Small intestine (tissue), 7 donors: Measurements from ENCODE around the gene ITCH. TPM values are rescaled to one million over a fixed set of nuclear protein-coding genes. Genes with fewer than 3 reads are reported as not detected.

Experiments
- DNase-seq, 2 donors: peaks; one replicate each; pipeline versions ENCODE4 v3.0.0 to v3.0.0-alpha.2; 2013
- FAIRE-seq: peaks from 2 replicates; lab custom pipeline; 2012; peaks lifted over from hg19 to GRCh38; lab: Jason Lieb, UNC
- H3K27ac ChIP-seq, 3 donors: one replicate each; pipeline ENCODE4 v1.5.1; 2013; ENCODE audit warnings: low read length in 2 of 3, mild to moderate bottlenecking in 2 of 3, control low read depth in 1 of 3, inconsistent platforms in 1 of 3, low read depth in 1 of 3, moderate library complexity in 1 of 3
- H3K27me3 ChIP-seq, 3 donors: one replicate each; pipeline ENCODE4 v1.6.1; 2013; ENCODE audit warnings: low read length in 3 of 3, inconsistent platforms in 1 of 3; ENCODE audit not compliant: control insufficient read depth in 3 of 3, insufficient read depth in 3 of 3
- H3K36me3 ChIP-seq, 3 donors: one replicate each; pipeline ENCODE4 v1.6.1; 2013; ENCODE audit warnings: low read length in 3 of 3, inconsistent platforms in 1 of 3, low read depth in 1 of 3, mild to moderate bottlenecking in 1 of 3, moderate library complexity in 1 of 3; ENCODE audit not compliant: control insufficient read depth in 3 of 3, insufficient read depth in 2 of 3
- H3K4me1 ChIP-seq, 3 donors: one replicate each; pipeline ENCODE4 v1.6.1; 2013; ENCODE audit warnings: low read length in 2 of 3, inconsistent platforms in 1 of 3, low read depth in 1 of 3, mild to moderate bottlenecking in 1 of 3, moderate library complexity in 1 of 3; ENCODE audit not compliant: control insufficient read depth in 3 of 3, insufficient read depth in 2 of 3
- H3K4me3 ChIP-seq, 3 donors: one replicate each; pipeline ENCODE4 v1.5.1; 2013; ENCODE audit warnings: low read length in 3 of 3, control low read depth in 1 of 3, inconsistent platforms in 1 of 3, low read depth in 1 of 3, mild to moderate bottlenecking in 1 of 3, moderate library complexity in 1 of 3
- H3K9me3 ChIP-seq, 2 donors: one replicate each; pipeline ENCODE4 v1.6.1; 2013; ENCODE audit warnings: low read depth in 1 of 2, low read length in 1 of 2; ENCODE audit not compliant: control insufficient read depth in 2 of 2, insufficient read depth in 1 of 2
- WGBS, 3 donors: extraction: QIAGEN DNeasy Blood & Tissue Kit; methylation state at CpG; one replicate each; pipeline ENCODE4 v1.1.7; 2013; 5-methylcytosine and 5-hydroxymethylcytosine counted together
- polyA plus RNA-seq, 4 donors: library from polyadenylated mRNA; stranded (reverse) in 3 of 4; unstranded in 1 of 4; fragments of 200-250 nt in 3 of 4; fragments of 120-200 nt in 1 of 4; gene quantifications; one replicate each; pipeline versions ENCODE4 v1.2.1 to v1.2.3, GENCODE V29; 2013
- donor health status: healthy with polysubstance abuse.
- donor health status: control.
- donor health status: control.
- donor health status: Bipolar disorder and iron deficiency.
- donor health status: healthy.

ITCH gene
- polyA plus RNA-seq, 4 donors: 12.0 to 35.1 (median 16.7) TPM

- H3K4me1 ChIP-seq: peaks cover 0 to 3% (median 0%) of the 10 kb centered on the region in 3 donors
- DNase-seq (no peak), FAIRE-seq (no peak)
- WGBS, 3 donors: 90 to 97% (median 93%) methylated on average over 7 of the region's 7 CpGs
- no peak overlapping the region for H3K4me3 ChIP-seq
- no peaks in the 10 kb centered on the region for H3K9me3 ChIP-seq
- no peaks in the 10 kb centered on the region for H3K27me3 ChIP-seq
- H3K36me3 ChIP-seq: peaks cover 9 to 95% (median 18%) of the 10 kb centered on the region in 3 donors
- H3K27ac ChIP-seq: no peak overlapping the region
Measured at GRCh38 chr20:34532756-34533155, 169.7 kb downstream of the ITCH start.

- Histone ChIP-seq H3K9me3 (no peaks in the 10 kb centered on the region), H3K27me3 (no peaks in the 10 kb centered on the region), H3K27ac (no peak overlapping the region), H3K36me3 (peaks cover 11 to 95% (median 18%) of the 10 kb centered on the region in 3 donors), H3K4me1 (peaks cover 0 to 3% (median 0%) of the 10 kb centered on the region in 3 donors), H3K4me3 (no peak overlapping the region)
- WGBS, 3 donors: 91 to 95% (median 92%) methylated on average over 14 to 15 of the region's 15 CpGs
- no peak for FAIRE-seq
- DNase-seq: no peak
Measured at GRCh38 chr20:34534391-34535165, 171.5 kb downstream of the ITCH start.

GRCh38 chr20:34535301-34535840 lies 172.3 kb downstream of the ITCH start:
- DNase-seq: no peak

DNA sequence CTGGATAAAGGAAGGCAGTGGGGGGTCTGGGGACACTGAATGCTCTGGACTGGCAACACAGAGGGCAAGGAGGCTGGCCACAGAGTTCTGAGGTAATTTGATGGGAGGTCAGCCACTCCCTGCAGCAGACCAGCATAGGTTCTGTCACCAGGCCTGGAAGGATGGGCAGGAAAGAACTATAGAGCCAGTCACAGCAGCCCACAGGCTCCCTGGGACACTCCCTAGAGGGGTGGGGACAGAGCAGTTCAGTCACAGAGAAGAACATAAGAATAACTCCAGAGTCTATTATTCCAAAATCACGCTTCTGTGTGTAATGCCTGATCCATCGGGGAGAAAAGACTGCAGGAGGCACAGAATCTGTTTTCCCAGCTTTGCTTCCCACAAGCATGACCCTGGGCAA lies 172.8 kb downstream of the ITCH start:
- no peak overlapping the region for H3K27ac ChIP-seq
- peaks cover 15 to 94% (median 16%) of the 10 kb centered on the region in 3 donors for H3K36me3 ChIP-seq
- no peak for DNase-seq
- H3K4me3 ChIP-seq: no peak overlapping the region
- FAIRE-seq: no peak
- H3K4me1 ChIP-seq: peaks cover 0 to under 1% (median 0%) of the 10 kb centered on the region in 3 donors
- no peaks in the 10 kb centered on the region for H3K9me3 ChIP-seq
- WGBS, 3 donors: 94 to 96% (median 94%) methylated on average over 2 of the region's 2 CpGs
- H3K27me3 ChIP-seq: no peaks in the 10 kb centered on the region

More at GRCh38 chr20:34535301-34535840, 172.3 kb downstream of the ITCH start:
- peaks cover 13 to 94% (median 15%) of the 10 kb centered on the region in 3 donors for H3K36me3 ChIP-seq
- H3K9me3 ChIP-seq: no peaks in the 10 kb centered on the region
- 94 to 96% (median 95%) methylated on average over 15 of the region's 15 CpGs for WGBS, 3 donors
- no peak for FAIRE-seq
- H3K27me3 ChIP-seq: no peaks in the 10 kb centered on the region
- no peak overlapping the region for H3K27ac ChIP-seq
- H3K4me1 ChIP-seq: peaks cover 0 to 3% (median 0%) of the 10 kb centered on the region in 3 donors
- H3K4me3 ChIP-seq: no peak overlapping the region

GRCh38 chr20:34536798-34537394 lies 173.8 kb downstream of the ITCH start:
- H3K4me1 ChIP-seq: no peaks in the 10 kb centered on the region
- no peaks in the 10 kb centered on the region for H3K27me3 ChIP-seq
- no peaks in the 10 kb centered on the region for H3K9me3 ChIP-seq
- no peak overlapping the region for H3K27ac ChIP-seq
- 72 to 85% (median 83%) methylated on average over 10 of the region's 10 CpGs for WGBS, 3 donors
- no peak overlapping the region for H3K4me3 ChIP-seq
- DNase-seq (peak in 1 of 2 donors; percentile 53), FAIRE-seq (no peak)
- peaks cover 17 to 95% (median 21%) of the 10 kb centered on the region in 3 donors for H3K36me3 ChIP-seq

DNA sequence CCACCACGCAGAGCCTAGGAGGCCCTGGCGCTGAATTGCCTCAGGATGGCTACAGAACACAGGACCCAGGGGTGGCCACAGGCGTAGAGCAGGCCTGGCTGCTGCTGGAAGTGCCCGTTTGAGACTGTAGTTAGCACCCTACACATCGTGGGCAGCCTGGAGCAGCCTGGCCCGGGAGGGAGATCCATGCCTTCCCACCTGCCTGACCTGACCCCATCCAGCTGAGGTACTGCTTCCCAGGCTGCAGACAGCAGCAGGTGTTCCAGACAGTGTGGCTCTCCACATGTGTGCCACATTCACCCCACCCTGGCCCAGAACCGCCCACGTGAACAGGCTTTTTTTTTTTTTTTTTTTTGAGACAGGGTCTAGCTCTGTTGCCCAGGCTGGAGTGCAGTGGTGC lies 174.6 kb downstream of the ITCH start:
- H3K9me3 ChIP-seq: no peaks in the 10 kb centered on the region
- WGBS, 3 donors: 74 to 89% (median 82%) methylated on average over 7 to 8 of the region's 8 CpGs
- H3K27ac ChIP-seq: no peak overlapping the region
- no peak overlapping the region for H3K4me3 ChIP-seq
- H3K27me3 ChIP-seq: no peaks in the 10 kb centered on the region
- FAIRE-seq: no peak
- DNase-seq: no peak
- peaks cover 14 to 95% (median 23%) of the 10 kb centered on the region in 3 donors for H3K36me3 ChIP-seq
- no peaks in the 10 kb centered on the region for H3K4me1 ChIP-seq

GRCh38 chr20:34538671-34539123 lies 175.6 kb downstream of the ITCH start:
- no peaks in the 10 kb centered on the region for H3K4me1 ChIP-seq
- FAIRE-seq: no peak
- no peak overlapping the region for H3K27ac ChIP-seq
- no peaks in the 10 kb centered on the region for H3K9me3 ChIP-seq
- peaks cover 14 to 84% (median 19%) of the 10 kb centered on the region in 3 donors for H3K36me3 ChIP-seq
- H3K4me3 ChIP-seq: no peak overlapping the region
- 25 to 48% (median 42%) methylated on average over 5 of the region's 5 CpGs for WGBS, 3 donors
- peak; percentile 45 to 61 for DNase-seq
- H3K27me3 ChIP-seq: no peaks in the 10 kb centered on the region

DNA sequence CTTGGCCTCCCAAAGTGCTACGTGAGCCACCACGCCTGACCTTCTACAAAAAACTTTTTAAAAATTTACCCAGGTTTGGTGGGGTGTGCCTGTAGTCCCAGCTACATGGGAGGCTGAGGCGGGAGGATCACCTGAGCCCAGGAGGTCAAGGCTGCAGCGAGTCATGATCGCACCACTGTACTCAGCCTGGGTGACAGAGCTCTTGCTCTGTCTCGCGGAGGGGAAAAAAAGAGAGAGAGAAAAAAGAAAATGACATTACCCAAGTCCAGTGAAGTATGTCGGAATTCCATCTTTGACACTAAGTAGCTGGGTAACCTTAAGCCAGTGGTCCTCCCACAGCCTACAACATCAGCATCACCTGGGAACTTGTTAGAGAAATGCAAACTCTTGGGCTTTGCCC lies 176.7 kb downstream of the ITCH start:
- no peak for DNase-seq
- H3K27ac ChIP-seq: no peak overlapping the region
- no peak overlapping the region for H3K4me3 ChIP-seq

More for the DNA sequence above, 176.7 kb downstream of the ITCH start:
- no peaks in the 10 kb centered on the region for H3K27me3 ChIP-seq
- H3K4me1 ChIP-seq: peaks cover 0 to 4% (median 0%) of the 10 kb centered on the region in 3 donors
- no peak for FAIRE-seq
- H3K9me3 ChIP-seq: no peaks in the 10 kb centered on the region
- H3K36me3 ChIP-seq: peaks cover 7 to 74% (median 19%) of the 10 kb centered on the region in 3 donors
- WGBS, 3 donors: 95 to 96% (median 96%) methylated on average over 8 of the region's 8 CpGs
